Measurements from ENCODE around the gene SPG7.

DNA sequence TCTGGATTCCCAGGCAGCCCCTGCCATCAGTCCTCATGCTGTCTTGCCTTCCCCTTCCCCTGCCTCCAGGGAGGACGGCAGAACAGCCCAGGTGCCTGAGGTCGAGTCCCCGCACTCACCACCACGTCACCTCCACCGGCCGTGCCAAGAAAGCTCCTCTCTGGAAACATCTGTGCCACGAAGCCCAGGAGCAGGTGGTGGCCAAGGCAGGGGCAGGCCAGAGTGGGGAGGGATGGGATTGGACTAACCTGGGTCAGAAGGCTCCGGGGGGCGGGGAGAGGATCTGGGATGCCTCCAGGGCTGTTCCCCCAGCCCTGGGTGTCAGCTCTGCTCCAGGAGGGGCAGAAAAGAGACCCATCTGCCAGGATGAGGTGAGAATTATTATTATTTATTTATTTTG, 97.8 kb downstream of the SPG7 start:
- TF ChIP-seq YY1 (IDR thresholded peaks at IDR 0.05; ENCODE audit: insufficient read depth, insufficient read length) = no peak
- TF ChIP-seq ZNF274 (IDR thresholded peaks at IDR 0.05; ENCODE audit: low read depth, low read length) = no peak
- TF ChIP-seq SUZ12 (IDR thresholded peaks at IDR 0.05; ENCODE audit: extremely low read depth, insufficient read depth, insufficient read length) = no peak

Measured in NT2/D1 (cell line).